Subcutaneous adipose tissue (tissue), 4 donors: Measurements from ENCODE around the gene ITGAV. TPM values are rescaled to one million over a fixed set of nuclear protein-coding genes. Genes with fewer than 3 reads are reported as not detected.

Source experiments
- CTCF ChIP-seq: fragments of 450-650 bp; IDR thresholded peaks from one replicate; pipeline ENCODE4 v1.5.1; 2016; ENCODE audit warnings: low read depth, mild to moderate bottlenecking, control low read depth, antibody characterized with exemption, moderate library complexity
- total RNA-seq, 4 donors: library from RNA; depleted of rRNA; stranded (reverse); fragments of >200 nt; gene quantifications; one replicate each; pipeline ENCODE4 v1.1.0, GENCODE V29; 2016

The ITGAV gene
- total RNA-seq, 4 donors from 2014 or later, result 90.8 to 130 (median 114) TPM

DNA sequence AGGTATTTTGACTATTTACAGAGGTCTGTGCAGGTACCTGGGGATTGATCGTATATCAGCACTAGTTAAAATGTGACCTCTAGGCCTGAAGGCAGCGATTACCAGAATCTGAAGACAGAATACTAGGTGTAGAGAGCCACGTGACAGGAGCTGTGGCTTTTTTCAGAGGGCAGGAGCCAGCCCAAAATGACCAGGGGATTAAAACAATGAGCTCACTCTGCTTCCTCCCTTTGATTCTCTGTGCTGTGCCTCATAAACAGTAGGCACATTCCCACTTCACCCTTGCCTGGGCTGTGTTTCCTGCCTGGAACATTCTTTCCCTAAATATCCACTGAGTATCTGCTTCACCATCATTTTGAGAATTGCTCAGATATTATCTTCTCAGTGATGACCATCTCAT lies 15.2 kb downstream of the ITGAV start:
- TF ChIP-seq CTCF, result no peak

DNA sequence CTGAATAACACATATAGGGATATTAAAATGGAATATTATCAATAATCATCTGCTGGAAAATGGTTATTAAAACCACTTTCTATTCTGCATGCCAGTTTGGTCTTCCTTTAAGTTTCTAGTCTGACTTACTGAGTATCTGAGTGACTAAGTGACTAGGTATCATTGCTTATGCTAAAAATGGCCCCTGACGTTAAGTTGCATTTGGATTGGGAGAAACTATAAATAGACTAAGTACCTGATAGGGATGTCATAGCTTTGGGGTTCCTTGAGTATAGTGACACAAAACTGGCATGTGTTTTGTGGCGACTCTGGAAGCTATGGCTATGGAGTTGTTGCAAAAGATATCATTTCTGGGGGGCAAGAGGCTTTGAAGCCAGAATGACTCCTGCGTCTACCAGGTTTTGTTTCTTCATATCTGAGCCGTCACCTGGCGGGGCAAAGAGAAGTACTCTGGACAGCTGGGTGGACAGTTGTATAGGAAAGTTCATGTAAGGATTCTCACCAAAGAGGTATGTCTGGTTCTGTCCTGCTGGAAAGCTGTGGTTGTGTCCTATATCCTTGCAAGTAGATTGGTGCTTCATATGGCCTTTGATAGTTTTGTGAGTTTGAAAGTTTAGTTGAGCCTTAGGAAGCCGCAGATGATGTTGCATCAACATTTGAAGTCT lies 17.9 kb downstream of the ITGAV start:
- no peak for TF ChIP-seq CTCF

GRCh38 chr2:186610785-186611184 lies 20.9 kb downstream of the ITGAV start:
- no peak for TF ChIP-seq CTCF

- TF ChIP-seq CTCF, result no peak
These were observed 21.7 kb downstream of the ITGAV start for GRCh38 chr2:186611526-186611925.

- no peak for TF ChIP-seq CTCF
These were observed 22.2 kb downstream of the ITGAV start for GRCh38 chr2:186612026-186612425.

DNA sequence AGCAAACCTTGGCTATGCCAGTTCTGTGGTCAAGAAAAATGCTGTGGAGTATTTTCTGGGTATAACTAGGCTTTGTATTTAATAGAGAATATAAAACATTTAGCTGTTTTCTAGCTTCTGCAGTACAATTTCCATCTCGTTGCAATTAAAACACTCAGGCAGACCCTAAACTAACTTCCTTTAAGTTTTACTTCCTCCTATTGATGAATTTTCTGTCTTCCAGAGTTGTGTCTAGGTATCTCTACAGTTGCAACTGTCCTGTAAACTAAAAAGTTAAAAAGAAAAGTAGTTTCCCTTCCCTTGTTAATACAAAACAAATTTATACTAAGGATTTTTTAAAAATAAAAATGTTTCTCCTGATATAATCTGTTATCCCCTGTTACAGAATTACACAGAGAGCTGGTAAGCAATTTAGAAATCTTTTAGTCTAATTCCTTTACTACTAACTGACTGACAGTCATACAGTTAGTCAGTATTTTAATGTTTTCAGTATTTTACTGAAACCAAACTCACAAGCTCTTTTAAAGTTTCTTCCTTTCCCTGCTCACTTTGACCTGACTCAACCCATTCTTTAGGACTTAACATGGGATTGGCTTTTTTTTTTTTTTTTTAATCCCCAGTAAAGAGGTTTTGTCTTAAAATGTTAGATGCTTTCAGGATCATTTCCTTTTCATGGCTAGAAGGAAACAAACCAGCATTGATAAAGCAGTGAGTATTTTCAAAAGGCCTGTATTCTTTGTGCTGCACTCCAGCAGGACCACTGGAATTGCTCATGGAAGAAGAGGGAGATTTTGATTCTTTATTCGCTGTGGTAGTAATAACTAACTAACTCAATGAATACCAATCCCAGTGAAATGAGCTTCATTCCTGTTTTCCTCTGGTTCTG lies 22.9 kb downstream of the ITGAV start:
- TF ChIP-seq CTCF, result no peak

- no peak for TF ChIP-seq CTCF
These were observed 24.5 kb downstream of the ITGAV start for GRCh38 chr2:186614373-186614772.
